Esophagus mucosa (tissue), 1 donor: ENCODE results near the gene LYPD6B. TPM values are rescaled to one million over a fixed set of nuclear protein-coding genes. Genes with fewer than 3 reads are reported as not detected.

Experiments used
- ATAC-seq: fragments of 200-7000 bp; cut with Tn5 transposase; one replicate; pipeline ENCODE4 v1.9.1; 2020
- total RNA-seq: library from RNA; stranded (reverse); gene quantifications from one replicate; pipeline ENCODE4 v1.2.4, GENCODE V29; 2023
- donor health status: DM: yes; HTN: yes; CAD: no.

LYPD6B gene
- total RNA-seq, 1 donor from 2014 or later, result 3.2 TPM

DNA sequence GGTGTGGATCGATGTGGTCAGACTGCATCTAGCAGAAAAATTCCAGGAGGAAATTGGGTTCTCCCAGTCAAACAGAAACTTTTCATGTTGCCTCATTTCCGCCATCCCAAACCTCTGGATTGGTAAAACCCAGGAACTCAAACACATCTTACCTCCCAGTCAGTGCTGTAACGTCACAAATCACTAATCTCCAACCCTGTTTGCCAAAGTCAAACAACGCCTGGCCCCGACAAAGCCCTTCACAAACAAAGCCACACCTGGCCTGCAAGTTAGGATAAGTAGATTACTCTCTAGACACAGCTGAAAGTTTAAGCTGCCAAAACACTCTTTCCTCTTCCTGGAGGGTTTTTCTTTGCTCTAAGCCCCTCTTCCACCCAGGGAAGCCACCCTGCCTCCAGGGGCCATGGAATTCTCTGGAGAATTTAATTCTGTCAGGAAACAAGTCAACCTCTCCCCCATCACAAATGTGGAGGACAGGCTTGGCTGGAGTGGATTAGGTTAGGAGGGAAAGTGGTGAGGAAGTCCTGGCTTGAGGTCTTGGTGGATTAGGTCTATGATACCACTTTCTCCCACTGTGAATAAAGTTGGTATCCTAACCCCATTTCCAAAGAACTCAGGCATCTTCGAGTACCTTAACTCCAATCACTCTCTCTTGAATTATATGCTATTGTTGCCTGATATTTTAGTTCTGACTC, 86.7 kb downstream of the LYPD6B start:
- peak; percentile 91 for ATAC-seq

DNA sequence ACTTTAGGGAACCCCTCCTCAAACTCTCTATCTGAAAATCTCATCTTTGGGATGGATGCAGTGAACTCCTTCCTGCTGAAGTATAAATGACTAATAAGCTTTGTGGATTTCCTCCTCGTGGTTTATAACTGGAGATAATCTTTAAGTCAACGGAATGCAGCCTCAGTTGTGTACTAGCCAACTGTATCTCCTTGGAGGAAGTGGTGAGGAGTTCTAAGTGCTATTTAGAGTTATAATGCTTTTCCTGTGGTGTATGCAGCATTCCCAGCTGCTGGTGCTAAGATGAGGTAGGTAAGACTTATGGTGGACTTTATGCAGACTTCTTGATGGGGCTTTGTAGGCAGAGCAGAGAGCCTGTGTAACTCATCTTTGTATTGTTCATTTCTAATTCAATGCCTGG, 90.9 kb downstream of the LYPD6B start:
- ATAC-seq, result peak; percentile 27

DNA sequence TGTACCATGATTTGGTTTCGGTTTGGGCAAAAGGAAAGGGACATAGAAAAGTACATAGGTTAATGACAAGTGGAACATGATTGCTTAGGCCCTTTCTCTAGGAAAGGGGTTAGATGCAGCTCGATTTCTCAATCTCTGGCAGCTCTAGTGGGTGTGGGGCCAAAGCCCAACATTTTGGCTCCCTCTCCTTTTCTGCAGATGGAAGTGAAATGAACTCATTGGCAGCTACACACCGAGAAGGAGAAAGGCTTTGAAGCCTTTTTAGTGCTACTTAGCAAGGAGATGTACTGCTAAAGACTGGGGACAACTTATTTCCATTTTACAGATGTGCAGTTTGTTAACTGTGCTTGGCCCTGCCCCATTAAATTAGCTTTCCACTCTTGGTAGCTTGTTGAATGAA, 93.8 kb downstream of the LYPD6B start:
- ATAC-seq, result no peak

DNA sequence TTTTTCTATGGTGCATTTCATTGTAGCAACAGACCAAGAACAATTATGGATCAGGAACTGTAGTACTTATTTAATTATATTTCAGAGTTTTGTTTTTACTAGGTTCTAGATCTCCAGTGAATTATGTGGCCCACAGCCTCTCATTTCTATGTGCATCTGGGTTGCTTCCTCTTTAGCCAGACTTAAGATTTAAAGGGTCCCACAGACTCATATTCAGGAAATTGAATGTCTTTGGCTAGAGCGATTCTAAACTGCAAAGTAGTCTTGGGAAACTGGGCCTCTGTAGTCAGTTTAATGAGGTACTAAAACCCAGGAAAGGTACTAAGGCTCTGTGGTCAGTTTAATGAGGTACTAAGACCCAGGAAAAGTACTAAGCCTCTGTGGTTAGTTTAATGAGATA, 94.4 kb downstream of the LYPD6B start:
- ATAC-seq, result no peak

DNA sequence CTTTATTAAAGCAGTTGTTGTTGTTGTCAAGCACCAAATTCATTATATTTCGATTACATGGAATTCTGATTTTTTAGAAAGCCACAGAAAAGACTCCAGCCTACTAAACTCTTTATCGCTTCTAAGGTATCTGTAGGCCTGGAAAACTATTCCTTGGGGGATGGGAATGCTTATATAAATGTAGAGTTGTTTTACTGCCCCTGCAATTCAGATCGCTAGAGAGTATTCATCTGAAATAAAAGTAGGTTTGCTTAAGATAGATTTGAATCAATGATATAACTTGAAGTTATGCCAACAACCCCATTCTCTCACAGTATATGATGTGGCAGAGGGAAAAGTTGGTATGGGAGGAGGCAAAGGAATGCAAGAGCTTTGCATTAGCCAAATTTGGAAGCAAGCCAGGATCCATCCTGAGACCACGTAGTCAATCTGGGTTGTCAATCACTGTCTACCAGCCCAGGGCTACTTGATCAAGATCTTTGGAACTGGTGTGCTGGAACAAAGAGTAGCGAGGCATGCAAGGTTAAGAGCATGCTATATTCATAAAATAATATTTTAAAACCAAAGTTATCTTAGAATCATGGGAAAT, 95.9 kb downstream of the LYPD6B start:
- ATAC-seq, result no peak

DNA sequence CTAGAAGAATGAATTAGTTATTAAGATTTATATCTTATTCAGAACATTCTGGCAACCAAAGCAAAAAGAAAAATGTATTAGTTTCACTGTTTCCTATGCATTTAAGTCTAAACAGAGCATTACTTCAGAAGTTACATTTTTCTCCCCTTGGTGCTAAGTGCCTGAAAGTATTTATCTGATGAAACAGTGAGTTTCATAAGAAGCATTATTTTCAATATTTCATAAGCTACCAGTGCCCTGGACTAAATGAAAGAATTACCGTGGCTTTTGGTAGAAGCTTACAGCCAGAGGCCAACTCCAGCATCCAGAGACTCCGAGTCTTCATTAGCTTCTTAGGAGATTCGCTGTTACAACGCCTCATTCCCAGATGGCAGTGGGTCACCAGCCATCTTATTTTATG, 97.6 kb downstream of the LYPD6B start:
- no peak for ATAC-seq

DNA sequence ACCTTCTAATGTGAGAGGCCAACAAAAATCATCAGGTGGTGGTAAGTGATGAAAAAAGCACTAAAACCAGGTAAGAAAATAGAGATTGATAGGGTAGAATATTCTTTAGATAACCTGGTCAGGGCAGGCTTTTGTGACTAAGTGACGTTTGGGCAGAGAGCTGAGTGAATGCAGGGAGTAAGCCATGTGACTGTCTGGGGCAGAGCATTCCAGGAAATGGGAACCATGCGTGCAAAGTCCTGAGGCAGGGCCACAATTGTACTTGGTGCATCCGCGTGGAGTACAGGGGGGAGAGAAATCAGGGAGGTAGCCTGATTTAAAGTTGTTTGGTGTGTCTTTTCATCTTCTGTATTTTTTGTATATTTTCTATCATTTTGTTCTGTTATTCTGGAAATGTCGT, 102.5 kb downstream of the LYPD6B start:
- ATAC-seq, result no peak

DNA sequence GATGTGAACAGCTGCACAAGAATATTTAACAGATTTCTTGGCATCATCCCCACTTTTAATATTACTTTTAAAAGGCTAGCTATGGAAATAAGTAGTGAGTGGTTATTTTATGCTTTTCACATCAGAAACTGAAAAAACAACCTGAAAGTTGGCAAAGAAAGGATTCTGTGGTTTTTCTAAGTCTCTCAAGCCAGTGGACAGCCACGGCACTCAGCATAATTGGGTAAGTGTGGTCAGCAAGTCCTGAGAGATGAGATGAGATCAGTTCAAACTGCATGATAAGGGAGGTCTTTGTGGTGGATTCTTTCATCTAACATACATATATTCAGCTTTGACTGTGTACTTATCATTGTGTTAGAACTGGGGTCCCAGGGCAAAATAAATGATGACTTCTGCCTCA, 105.2 kb downstream of the LYPD6B start:
- no peak for ATAC-seq

DNA sequence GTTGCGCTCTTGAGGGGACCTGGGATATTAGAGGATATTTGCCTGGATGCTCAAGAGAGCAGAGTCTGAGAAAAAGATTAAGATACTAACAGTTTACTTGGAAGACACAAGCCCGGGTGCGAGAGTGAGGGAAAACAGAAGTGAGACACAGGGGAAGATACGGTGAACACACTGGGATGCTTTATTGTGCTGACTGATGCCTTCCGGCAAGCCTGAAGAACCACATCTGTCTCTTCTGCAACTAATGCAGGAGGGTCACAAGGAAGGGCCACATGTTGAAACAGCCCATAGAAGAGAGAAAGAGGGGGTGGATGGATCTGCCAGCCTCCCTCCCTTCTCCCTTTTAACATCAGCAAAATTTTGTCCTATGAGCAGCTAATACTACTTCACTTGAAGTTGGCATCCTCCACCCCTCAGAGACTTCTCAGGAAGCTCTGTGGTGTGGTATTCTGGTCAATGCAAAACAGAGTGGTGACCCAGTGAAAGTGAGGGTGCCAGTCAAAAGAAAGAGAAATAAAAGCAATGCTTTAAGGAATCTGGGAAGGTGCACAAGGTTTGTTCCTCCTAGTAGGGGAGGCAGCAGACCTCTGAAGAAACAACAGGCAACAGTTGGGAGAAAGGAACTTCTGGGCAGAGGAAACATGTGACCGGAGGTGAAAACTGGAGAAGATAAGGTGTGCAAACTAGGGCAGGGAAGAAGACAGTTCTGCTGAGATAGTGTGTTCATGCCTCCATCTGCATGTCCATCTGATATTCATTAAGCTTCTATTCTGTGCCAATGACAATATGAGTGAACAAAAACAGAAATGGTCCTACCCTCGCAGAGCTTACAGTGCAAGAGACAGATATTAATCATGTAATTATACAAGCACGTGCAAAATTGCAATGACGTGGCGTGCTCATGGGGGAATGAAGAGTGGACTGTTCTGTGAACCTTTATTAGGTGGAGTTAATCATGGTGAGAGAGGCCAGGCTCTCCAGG, 107.1 kb downstream of the LYPD6B start:
- ATAC-seq, result no peak

DNA sequence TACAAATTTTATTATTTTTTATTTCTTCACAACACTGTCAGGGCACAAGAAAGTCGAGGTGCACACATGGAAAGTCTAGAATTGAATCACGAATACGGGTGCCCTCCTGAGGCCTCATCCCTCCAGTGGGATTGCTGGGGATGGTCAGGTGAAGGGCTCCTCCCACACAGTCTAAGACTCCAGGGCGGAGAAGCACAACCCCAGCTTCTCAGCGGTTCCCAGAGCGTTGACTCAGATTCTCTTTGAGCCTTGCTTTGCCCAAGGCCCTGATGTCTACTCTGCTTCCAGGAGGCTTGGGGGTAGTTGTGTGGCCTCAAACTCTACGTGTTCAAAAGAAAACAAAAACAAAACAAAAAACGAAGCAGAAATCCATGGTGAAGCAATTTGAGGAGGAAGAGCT, 108.4 kb downstream of the LYPD6B start:
- no peak for ATAC-seq

DNA sequence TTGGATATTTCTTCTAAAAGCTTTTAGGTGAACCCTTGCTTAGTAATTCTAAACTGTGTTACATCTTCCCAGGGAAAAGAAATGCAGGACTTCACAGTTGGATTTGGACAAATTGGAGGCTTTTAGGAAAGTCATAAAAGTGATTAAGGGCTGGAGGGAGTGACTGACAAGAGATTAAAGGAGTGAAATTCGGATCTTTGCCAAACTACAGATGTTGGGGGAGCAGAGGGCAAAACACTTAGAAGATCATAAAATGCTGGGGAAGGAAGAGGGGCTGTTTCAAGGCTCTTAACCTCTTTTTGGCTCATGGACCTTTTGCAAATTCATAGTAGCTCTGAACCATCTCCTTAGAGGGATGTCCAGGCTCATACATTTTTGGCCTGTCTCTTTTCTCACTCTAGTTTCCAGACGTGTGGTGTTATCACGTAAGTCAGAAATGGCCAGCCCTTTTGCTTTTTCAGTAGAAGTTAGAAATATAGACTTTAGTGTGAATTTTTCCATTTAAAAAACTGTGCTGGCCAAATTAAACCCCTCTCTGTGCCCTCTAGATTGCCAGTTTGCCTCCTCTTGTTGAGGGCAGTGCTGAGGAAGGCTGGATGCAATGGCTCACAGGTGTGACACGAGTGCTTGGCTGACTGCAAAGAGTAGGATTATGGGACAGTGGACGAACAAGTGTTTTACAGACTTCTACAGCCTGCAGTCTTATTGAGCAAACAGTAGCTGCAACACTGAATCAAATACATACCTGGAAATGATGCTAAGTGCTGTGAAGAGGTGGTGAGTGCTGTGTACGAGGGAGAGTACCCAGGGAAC, 109.9 kb downstream of the LYPD6B start:
- no peak for ATAC-seq

DNA sequence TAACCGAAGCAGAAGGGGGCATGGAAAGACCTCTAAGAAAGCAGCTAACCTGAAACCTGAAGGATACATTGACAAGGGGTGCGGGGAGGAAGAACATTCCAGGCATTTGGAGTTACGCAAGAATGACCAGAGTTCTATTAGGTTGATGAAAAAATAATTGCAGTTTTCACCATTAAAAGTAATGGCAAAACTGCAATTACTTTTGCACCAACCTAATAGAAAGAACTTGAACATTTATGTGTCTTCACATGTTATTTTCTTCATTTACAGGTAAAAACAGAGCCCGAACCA, 110.5 kb downstream of the LYPD6B start:
- ATAC-seq, result no peak

DNA sequence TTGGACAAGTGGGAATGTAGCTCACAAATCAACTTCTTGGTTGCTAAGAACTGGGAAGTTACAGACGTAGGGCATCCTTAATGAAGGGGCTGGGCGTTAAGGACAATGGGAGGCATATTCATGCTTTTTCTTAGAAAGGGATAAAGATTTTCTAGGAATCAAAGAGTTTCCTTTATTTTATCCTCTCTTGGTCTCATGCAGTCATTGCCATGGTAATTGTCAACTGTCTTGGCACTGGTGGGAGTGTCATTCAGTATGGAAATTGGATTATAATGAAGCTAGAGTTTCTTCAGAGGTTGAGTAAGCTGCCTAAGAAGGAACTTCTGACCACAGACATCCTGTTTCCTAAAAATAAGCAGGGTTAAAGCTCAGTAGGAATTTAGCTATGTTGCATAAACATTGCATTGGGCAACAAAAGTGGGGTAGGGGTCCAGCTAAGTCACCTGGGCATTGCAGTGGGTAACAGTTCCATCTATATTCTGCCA, 114.0 kb downstream of the LYPD6B start:
- ATAC-seq, result no peak

DNA sequence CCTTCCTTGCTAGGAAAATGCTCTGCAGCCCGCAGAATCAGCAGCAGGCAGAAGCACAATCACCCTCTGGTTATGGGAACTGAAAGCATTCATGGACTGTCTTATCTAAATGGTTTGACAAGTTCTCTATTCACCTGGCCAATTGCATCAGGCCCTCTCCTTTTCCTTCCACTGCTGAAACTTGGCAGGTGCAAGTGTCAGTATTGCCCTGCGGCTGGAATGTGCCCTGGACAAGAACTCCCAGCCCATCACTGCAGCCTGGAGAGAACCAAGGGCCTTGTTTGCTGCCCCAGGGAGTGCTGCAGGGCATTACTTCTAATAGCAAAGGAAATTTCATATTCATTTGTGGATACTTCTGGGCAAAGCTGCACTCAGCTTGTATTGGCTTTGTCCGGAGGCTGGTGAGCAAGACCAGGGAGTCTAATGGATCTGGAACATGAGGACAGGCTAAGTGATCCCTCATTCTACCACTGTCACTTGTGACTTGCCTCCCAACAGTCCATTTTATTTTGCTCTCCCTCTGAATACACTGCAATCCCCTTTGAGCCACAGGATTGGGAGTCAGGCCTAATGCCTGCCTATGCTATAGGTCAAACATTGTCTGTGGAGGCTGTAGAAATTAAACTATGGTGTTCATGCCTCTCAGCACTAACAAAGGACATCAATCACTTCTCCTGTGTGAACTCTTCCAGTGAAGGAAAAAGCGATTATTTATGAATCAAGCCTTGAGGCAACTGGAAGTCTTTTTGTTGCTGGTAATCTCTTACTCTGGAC, 116.9 kb downstream of the LYPD6B start:
- ATAC-seq, result no peak

DNA sequence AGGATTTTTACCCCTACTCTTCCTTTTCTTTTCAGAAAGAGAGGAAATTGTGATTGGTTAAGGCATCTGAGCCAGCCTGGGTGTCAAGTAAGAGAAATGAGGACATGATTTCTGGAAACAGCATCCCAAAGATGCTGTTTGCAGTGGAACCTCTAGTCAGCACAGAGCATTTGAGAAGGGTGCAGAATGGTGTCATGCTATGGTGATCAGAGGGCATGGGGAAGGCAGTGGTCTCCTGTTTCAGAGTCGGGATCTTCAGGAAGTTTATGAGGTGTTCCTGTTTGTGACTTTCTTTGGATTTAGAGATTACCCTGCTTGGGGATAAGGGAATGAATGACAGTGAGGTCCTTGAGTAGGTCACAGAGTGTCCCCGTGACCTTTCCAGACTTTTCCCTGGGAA, 117.5 kb downstream of the LYPD6B start:
- no peak for ATAC-seq

DNA sequence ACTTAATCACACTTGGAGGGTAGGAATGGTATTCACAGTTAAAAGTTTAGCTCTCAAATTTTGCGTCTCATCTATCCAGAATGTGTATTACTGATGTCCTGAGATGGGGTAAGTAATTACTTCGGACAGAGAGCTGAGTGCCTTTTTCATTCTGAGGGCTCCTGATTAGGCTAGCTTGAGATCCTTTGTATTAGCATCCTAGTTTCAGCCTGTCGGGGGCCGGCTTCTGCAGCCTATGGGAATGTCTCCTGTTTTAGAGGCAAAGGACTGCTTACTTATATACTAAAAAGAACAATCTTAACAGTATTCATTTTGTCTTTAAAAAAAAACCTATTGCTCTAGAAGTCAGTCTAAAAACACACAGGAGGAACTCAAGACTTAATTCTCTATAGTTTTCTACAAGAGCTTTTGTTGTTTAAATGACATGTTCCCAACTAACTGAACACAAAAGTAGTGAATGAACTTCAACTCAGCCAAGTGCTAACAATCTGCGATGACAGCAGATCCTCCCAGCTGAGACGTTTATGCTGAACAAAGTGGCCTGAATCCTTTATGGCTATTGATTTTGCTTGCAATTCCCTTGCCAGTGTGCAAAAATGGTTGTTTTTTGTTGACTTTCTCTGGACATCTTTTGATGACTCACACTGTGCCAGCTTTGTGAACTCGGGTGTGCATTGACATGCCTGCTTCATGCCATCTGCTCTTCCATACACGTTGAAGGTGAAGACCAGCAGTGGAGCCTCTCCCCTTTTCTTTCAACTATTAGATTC, 118.7 kb downstream of the LYPD6B start:
- no peak for ATAC-seq

DNA sequence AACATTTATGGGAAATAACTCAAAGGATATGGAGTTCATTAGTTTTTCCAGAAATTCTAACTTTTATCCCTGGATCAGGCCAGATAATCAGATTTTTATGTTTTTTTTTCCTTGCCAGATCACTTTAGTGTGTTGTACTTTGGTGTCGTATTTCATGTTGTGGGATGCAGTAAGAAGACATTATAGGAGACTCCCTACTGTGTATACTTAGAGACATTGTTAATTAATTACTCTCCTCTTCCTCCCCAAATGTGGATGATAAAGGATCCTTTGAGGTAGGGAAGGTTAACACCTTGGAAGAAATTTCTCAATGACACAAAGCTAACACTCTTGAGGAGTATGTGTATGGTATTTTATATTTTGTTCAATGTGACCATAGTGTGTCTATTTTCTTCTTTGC, 120.5 kb downstream of the LYPD6B start:
- ATAC-seq, result no peak

DNA sequence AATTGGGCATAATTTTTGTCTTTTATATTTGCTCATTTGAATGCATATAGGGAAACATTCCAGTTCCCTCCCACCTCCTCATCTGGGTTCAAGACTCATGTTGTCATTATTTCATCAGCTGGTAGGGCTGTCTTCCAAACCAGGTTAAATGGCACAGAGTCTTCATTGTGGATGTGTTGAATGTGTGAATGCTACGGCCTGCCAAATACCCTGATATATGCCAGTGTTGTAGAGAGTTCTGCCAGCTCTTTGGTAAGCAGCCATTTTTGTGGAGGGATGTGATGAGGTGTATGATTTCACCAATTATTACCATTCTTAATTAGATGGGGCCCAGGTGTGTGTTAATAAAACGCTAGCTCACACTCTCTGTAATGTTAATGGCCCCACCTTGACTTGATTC, 121.7 kb downstream of the LYPD6B start:
- ATAC-seq, result no peak

DNA sequence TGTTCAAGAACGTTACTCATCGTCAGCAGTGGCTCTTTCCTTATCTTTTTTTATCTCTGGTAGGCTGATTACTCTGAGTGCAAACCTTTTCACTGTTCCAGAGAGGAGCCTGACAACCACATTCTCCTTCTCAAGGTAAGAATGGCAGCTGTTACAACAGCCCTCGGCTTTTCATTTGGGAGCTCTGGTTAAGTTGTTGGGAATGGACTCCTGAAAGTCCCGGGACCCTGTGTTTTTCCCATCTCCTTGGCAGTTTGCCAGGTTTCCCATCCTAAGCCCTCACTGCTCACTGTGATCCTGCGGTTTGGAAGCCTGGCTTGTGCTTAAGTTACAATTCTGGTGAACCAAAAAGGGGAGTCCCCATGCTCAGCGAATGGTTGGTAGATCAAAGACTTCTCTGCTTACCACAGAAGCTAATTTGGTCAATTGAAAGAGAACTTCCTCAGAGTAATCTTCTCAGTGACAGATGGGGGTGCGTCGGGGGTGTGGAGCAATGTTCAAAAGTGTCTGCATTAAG, 122.3 kb downstream of the LYPD6B start:
- peak; percentile 21 for ATAC-seq

DNA sequence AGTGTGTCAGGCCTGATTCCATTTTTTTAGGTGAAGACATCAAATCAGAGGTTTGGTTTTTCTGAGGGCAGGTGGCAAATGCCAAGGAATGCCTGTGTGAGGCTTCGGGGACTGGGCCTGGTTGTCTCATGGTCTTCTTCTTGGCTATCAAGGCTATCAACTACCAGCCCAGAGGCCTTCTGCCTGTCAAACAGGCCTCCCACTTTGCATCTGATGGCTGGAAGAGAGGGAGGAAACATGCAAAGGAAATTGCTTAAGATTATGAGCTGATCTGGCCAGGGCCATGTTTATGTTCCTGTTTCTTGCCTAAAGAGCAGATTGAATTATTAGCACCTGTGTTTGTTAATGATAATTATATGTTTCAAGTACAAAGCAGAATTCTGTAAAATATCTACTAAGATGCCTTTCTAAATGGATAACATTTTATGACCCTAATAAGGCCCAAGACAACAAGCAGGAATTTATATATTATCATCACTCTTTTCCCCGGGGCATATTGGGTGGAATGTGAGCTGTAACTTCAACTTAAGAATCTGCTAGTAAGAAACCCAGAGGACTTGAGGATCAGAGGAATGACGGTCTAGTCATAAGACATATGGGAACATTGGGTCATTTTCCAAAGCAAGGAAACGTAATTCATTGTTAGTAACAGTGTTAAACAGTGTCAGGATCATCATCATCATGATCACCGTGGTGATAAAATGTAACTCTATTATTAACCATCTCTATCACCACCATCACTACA, 123.2 kb downstream of the LYPD6B start:
- ATAC-seq, result no peak
